ENCODE measurements around the gene IL1R1.
"Not testable (repeated sequence)": the region's sequence is repeated elsewhere in the genome, so short reads cannot be mapped to it uniquely, and the experiment has no call there.

Gene IL1R1

GRCh38 chr2:102106133-102106556 lies 36.4 kb upstream of the IL1R1 start:
- Mint-ChIP-seq H3K4me3 (no peak overlapping the region), H3K36me3 (ENCODE audit: low read depth) (peaks cover 1% of the 10 kb centered on the region), H3K9me3 (peaks cover 12% of the 10 kb centered on the region), H3K4me1 (ENCODE audit: low read depth) (peaks cover 12% of the 10 kb centered on the region), H3K27me3 (ENCODE audit: low read depth) (peaks cover 37% of the 10 kb centered on the region), H3K27ac (no peak overlapping the region)

- H3K27ac Mint-ChIP-seq; H3K9me3 Mint-ChIP-seq; H3K4me3 Mint-ChIP-seq; H3K36me3 Mint-ChIP-seq (ENCODE audit: low read depth): not testable (repeated sequence)
- H3K27me3 Mint-ChIP-seq (ENCODE audit: low read depth) = peaks cover 31% of the 10 kb centered on the region
- peaks cover 14% of the 10 kb centered on the region for H3K4me1 Mint-ChIP-seq (ENCODE audit: low read depth)
Measured at GRCh38 chr2:102106813-102107740, 35.5 kb upstream of the IL1R1 start.

- peaks cover 28% of the 10 kb centered on the region for H3K27me3 Mint-ChIP-seq (ENCODE audit: low read depth)
- H3K36me3 Mint-ChIP-seq (ENCODE audit: low read depth) = peaks cover 1% of the 10 kb centered on the region
- H3K4me1 Mint-ChIP-seq (ENCODE audit: low read depth) = peaks cover 17% of the 10 kb centered on the region
- peaks cover 1% of the 10 kb centered on the region for H3K9me3 Mint-ChIP-seq
- H3K4me3 Mint-ChIP-seq = no peak overlapping the region
- H3K27ac Mint-ChIP-seq = no peak overlapping the region
Measured at GRCh38 chr2:102107741-102108070, 34.8 kb upstream of the IL1R1 start.

- Mint-ChIP-seq H3K36me3 (ENCODE audit: low read depth) (no peaks in the 10 kb centered on the region), H3K27ac (no peak overlapping the region), H3K4me1 (ENCODE audit: low read depth) (peaks cover 15% of the 10 kb centered on the region), H3K9me3 (no peaks in the 10 kb centered on the region), H3K27me3 (ENCODE audit: low read depth) (peaks cover 22% of the 10 kb centered on the region), H3K4me3 (no peak overlapping the region)
Measured at GRCh38 chr2:102109016-102109415, 33.5 kb upstream of the IL1R1 start.

GRCh38 chr2:102110171-102110570 lies 32.4 kb upstream of the IL1R1 start:
- Mint-ChIP-seq H3K27me3 (ENCODE audit: low read depth) (peaks cover 22% of the 10 kb centered on the region), H3K9me3 (no peaks in the 10 kb centered on the region), H3K27ac (no peak overlapping the region), H3K4me3 (no peak overlapping the region), H3K36me3 (ENCODE audit: low read depth) (no peaks in the 10 kb centered on the region), H3K4me1 (ENCODE audit: low read depth) (peaks cover 10% of the 10 kb centered on the region)

GRCh38 chr2:102110596-102111334 lies 31.8 kb upstream of the IL1R1 start:
- Mint-ChIP-seq H3K4me1 (ENCODE audit: low read depth) (peaks cover 10% of the 10 kb centered on the region), H3K27ac (no peak overlapping the region), H3K9me3 (no peaks in the 10 kb centered on the region), H3K4me3 (no peak overlapping the region), H3K36me3 (ENCODE audit: low read depth) (no peaks in the 10 kb centered on the region), H3K27me3 (ENCODE audit: low read depth) (peaks cover 21% of the 10 kb centered on the region)

- H3K27me3 Mint-ChIP-seq (ENCODE audit: low read depth) = peaks cover 18% of the 10 kb centered on the region
- no peaks in the 10 kb centered on the region for H3K9me3 Mint-ChIP-seq
- H3K4me1 Mint-ChIP-seq (ENCODE audit: low read depth) = peaks cover 10% of the 10 kb centered on the region
- no peaks in the 10 kb centered on the region for H3K36me3 Mint-ChIP-seq (ENCODE audit: low read depth)
- no peak overlapping the region for H3K27ac Mint-ChIP-seq
- H3K4me3 Mint-ChIP-seq = no peak overlapping the region
Measured at GRCh38 chr2:102111823-102112222, 30.7 kb upstream of the IL1R1 start.

- no peak overlapping the region for H3K4me3 Mint-ChIP-seq
- H3K27ac Mint-ChIP-seq = no peak overlapping the region
- H3K9me3 Mint-ChIP-seq = no peaks in the 10 kb centered on the region
- peaks cover 18% of the 10 kb centered on the region for H3K27me3 Mint-ChIP-seq (ENCODE audit: low read depth)
- no peaks in the 10 kb centered on the region for H3K36me3 Mint-ChIP-seq (ENCODE audit: low read depth)
- peaks cover 10% of the 10 kb centered on the region for H3K4me1 Mint-ChIP-seq (ENCODE audit: low read depth)
Measured at GRCh38 chr2:102112271-102112670, 30.3 kb upstream of the IL1R1 start.

- Mint-ChIP-seq H3K4me3 (no peak overlapping the region), H3K27me3 (ENCODE audit: low read depth) (peaks cover 15% of the 10 kb centered on the region), H3K9me3 (no peaks in the 10 kb centered on the region), H3K36me3 (ENCODE audit: low read depth) (no peaks in the 10 kb centered on the region), H3K4me1 (ENCODE audit: low read depth) (peaks cover 10% of the 10 kb centered on the region), H3K27ac (no peak overlapping the region)
Measured at GRCh38 chr2:102112692-102113665, 29.6 kb upstream of the IL1R1 start.

GRCh38 chr2:102114290-102114721 lies 28.2 kb upstream of the IL1R1 start:
- H3K36me3 Mint-ChIP-seq (ENCODE audit: low read depth) = no peaks in the 10 kb centered on the region
- H3K4me3 Mint-ChIP-seq = no peak overlapping the region
- H3K4me1 Mint-ChIP-seq (ENCODE audit: low read depth) = peaks cover 10% of the 10 kb centered on the region
- H3K9me3 Mint-ChIP-seq = no peaks in the 10 kb centered on the region
- no peak overlapping the region for H3K27ac Mint-ChIP-seq
- peaks cover 10% of the 10 kb centered on the region for H3K27me3 Mint-ChIP-seq (ENCODE audit: low read depth)

- Mint-ChIP-seq H3K9me3 (no peaks in the 10 kb centered on the region), H3K4me3 (no peak overlapping the region), H3K27me3 (ENCODE audit: low read depth) (peaks cover 8% of the 10 kb centered on the region), H3K4me1 (ENCODE audit: low read depth) (peaks cover 10% of the 10 kb centered on the region), H3K27ac (no peak overlapping the region), H3K36me3 (ENCODE audit: low read depth) (no peaks in the 10 kb centered on the region)
Measured at GRCh38 chr2:102114851-102115497, 27.6 kb upstream of the IL1R1 start.

GRCh38 chr2:102116630-102117471 lies 25.7 kb upstream of the IL1R1 start:
- Mint-ChIP-seq H3K27ac (no peak overlapping the region), H3K4me3 (no peak overlapping the region), H3K9me3 (no peaks in the 10 kb centered on the region), H3K4me1 (ENCODE audit: low read depth) (peaks cover 10% of the 10 kb centered on the region), H3K27me3 (ENCODE audit: low read depth) (peaks cover 7% of the 10 kb centered on the region), H3K36me3 (ENCODE audit: low read depth) (no peaks in the 10 kb centered on the region)

- H3K4me3 Mint-ChIP-seq = no peak overlapping the region
- no peak overlapping the region for H3K27ac Mint-ChIP-seq
- no peaks in the 10 kb centered on the region for H3K9me3 Mint-ChIP-seq
- H3K36me3 Mint-ChIP-seq (ENCODE audit: low read depth) = no peaks in the 10 kb centered on the region
- peaks cover 5% of the 10 kb centered on the region for H3K4me1 Mint-ChIP-seq (ENCODE audit: low read depth)
- peaks cover 7% of the 10 kb centered on the region for H3K27me3 Mint-ChIP-seq (ENCODE audit: low read depth)
Measured at GRCh38 chr2:102117472-102117858, 25.1 kb upstream of the IL1R1 start.
